Activated T-cell treated with anti-CD3 and anti-CD28 coated beads for 24 hours (primary cell): ENCODE results near the gene R3HDM4.
"Not testable (repeated sequence)": the region's sequence is repeated elsewhere in the genome, so short reads cannot be mapped to it uniquely, and the experiment has no call there.

Experiments
- DNase-seq: peaks from one replicate; pipeline ENCODE4 v3.0.0-alpha.2; 2020; ENCODE audit warnings: low read depth

Gene R3HDM4

GRCh38 chr19:890831-891230 is 22.2 kb downstream of the R3HDM4 start:
- DNase-seq, result no peak

- DNase-seq, result no peak
These were observed 23.2 kb downstream of the R3HDM4 start for GRCh38 chr19:889662-890295.

GRCh38 chr19:888581-889385 is 24.2 kb downstream of the R3HDM4 start:
- no peak for DNase-seq

GRCh38 chr19:887599-887998 is 25.4 kb downstream of the R3HDM4 start:
- DNase-seq, result no peak

GRCh38 chr19:887072-887471 is 25.9 kb downstream of the R3HDM4 start:
- DNase-seq, result no peak

- no peak for DNase-seq
These were observed 27.3 kb downstream of the R3HDM4 start for GRCh38 chr19:885536-886224.

GRCh38 chr19:884420-885211 is 28.4 kb downstream of the R3HDM4 start:
- no peak for DNase-seq

- no peak for DNase-seq
These were observed 29.3 kb downstream of the R3HDM4 start for GRCh38 chr19:883661-884211.

- DNase-seq, result no peak
These were observed 30.0 kb downstream of the R3HDM4 start for GRCh38 chr19:882871-883497.

GRCh38 chr19:881385-882071 is 31.5 kb downstream of the R3HDM4 start:
- DNase-seq, result no peak

GRCh38 chr19:879711-880438 is 33.1 kb downstream of the R3HDM4 start:
- no peak for DNase-seq

GRCh38 chr19:878751-879561 is 34.1 kb downstream of the R3HDM4 start:
- not testable (repeated sequence) for DNase-seq

- not testable (repeated sequence) for DNase-seq
These were observed 34.9 kb downstream of the R3HDM4 start for GRCh38 chr19:877992-878660.

- no peak for DNase-seq
These were observed 36.2 kb downstream of the R3HDM4 start for GRCh38 chr19:876780-877314.

- DNase-seq, result no peak
These were observed 36.9 kb downstream of the R3HDM4 start for GRCh38 chr19:876089-876488.

GRCh38 chr19:875265-875879 is 37.6 kb downstream of the R3HDM4 start:
- no peak for DNase-seq

- DNase-seq, result no peak
These were observed 39.4 kb downstream of the R3HDM4 start for GRCh38 chr19:873561-874041.

- peak; percentile 46 for DNase-seq
These were observed 39.9 kb downstream of the R3HDM4 start for GRCh38 chr19:873084-873483.
